IMR-90 (cell line): ENCODE measurements around the gene DUSP22. TPM values are rescaled to one million over a fixed set of nuclear protein-coding genes. Genes with fewer than 3 reads are reported as not detected.
A peak's percentile ranks its signal among the peaks of the same experiment; 100 is the strongest.

Source experiments
- ATAC-seq: fragments of 200-7000 bp; cut with Tn5 transposase; 2 replicates; pipeline ENCODE4 v1.9.1; 2020; ENCODE audit warnings: low read depth, mild to moderate bottlenecking, moderate library complexity
- BruUV-seq: library from RNA; stranded (reverse); fragments of 400-500 nt; replicated peaks from 2 replicates; lab custom pipeline; 2021; lab: Mats Ljungman, UMichigan
- CTCF ChIA-PET: fragments of 300-600 bp; formaldehyde crosslinking; extraction: SDS; loops from one replicate; lab custom pipeline; 2021; ENCODE audit warnings: antibody characterized with exemption; lab: Yijun Ruan, JAX
- POLR2A ChIA-PET: fragments of 300-600 bp; sonication (Branson Sonifier 250); formaldehyde crosslinking; loops from one replicate; lab custom pipeline; 2022; ENCODE audit warnings: antibody characterized with exemption; ENCODE audit not compliant: unreplicated experiment; lab: Charles Lee
- DNase-seq: peaks from one replicate; pipeline ENCODE4 v3.0.0; 2013
- H2AFZ ChIP-seq: replicated peaks from 2 replicates; pipeline ENCODE3; 2013; ENCODE audit warnings: low read length, mild to moderate bottlenecking; ENCODE audit not compliant: poor library complexity
- H2AK5ac ChIP-seq: 2 replicates; pipeline ENCODE4 v1.6.1; 2013; ENCODE audit warnings: low read depth, low read length, inconsistent platforms
- H2AK9ac ChIP-seq: replicated peaks from 2 replicates; pipeline ENCODE3; 2013; ENCODE audit warnings: mild to moderate bottlenecking, low read depth, low read length, moderate library complexity; ENCODE audit not compliant: poor library complexity
- H2BK120ac ChIP-seq: 2 replicates; pipeline ENCODE4 v1.6.1; 2013; ENCODE audit warnings: low read depth, low read length, inconsistent platforms
- H2BK15ac ChIP-seq: 3 replicates; pipeline ENCODE4 v1.6.1; 2013; ENCODE audit warnings: low read depth, low read length, inconsistent platforms
- H2BK20ac ChIP-seq: 2 replicates; pipeline ENCODE4 v1.6.1; 2013; ENCODE audit warnings: low read depth, mild to moderate bottlenecking, inconsistent platforms, low read length, moderate library complexity
- H2BK5ac ChIP-seq: 2 replicates; pipeline ENCODE4 v1.6.1; 2013; ENCODE audit warnings: mild to moderate bottlenecking, low read depth, low read length, inconsistent platforms; ENCODE audit not compliant: poor library complexity, severe bottlenecking
- H3K14ac ChIP-seq: replicated peaks from 2 replicates; pipeline ENCODE4 v1.6.1; 2013; ENCODE audit warnings: low read depth, low read length, inconsistent platforms
- H3K18ac ChIP-seq: 2 replicates; pipeline ENCODE4 v1.6.1; 2013; ENCODE audit warnings: low read depth, low read length, control low read depth
- H3K23ac ChIP-seq: 2 replicates; pipeline ENCODE4 v1.6.1; 2013; ENCODE audit warnings: low read depth, low read length, inconsistent platforms
- H3K27ac ChIP-seq: 2 replicates; pipeline ENCODE4 v1.5.1; 2013; ENCODE audit warnings: mild to moderate bottlenecking, control low read depth, low read length; ENCODE audit not compliant: insufficient read depth
- H3K27me3 ChIP-seq: 2 replicates; pipeline ENCODE4 v1.6.1; 2013; ENCODE audit warnings: low read length; ENCODE audit not compliant: control insufficient read depth, insufficient read depth
- H3K36me3 ChIP-seq: 2 replicates; pipeline ENCODE4 v1.6.1; 2013; ENCODE audit warnings: low read length, mixed read lengths; ENCODE audit not compliant: control insufficient read depth, insufficient read depth
- H3K4ac ChIP-seq: 2 replicates; pipeline ENCODE4 v1.6.1; 2013; ENCODE audit warnings: low read depth, low read length, inconsistent platforms
- H3K4me1 ChIP-seq: 2 replicates; pipeline ENCODE4 v1.6.1; 2013; ENCODE audit warnings: low read length, mixed read lengths; ENCODE audit not compliant: control insufficient read depth, insufficient read depth
- H3K4me2 ChIP-seq: 2 replicates; pipeline ENCODE4 v1.6.1; 2013; ENCODE audit warnings: low read depth, mild to moderate bottlenecking, control low read depth, low read length, moderate library complexity
- H3K4me3 ChIP-seq: 2 replicates; pipeline ENCODE4 v1.5.1; 2013; ENCODE audit warnings: low read depth, mild to moderate bottlenecking, control low read depth, low read length, moderate library complexity; ENCODE audit not compliant: insufficient read depth
- H3K56ac ChIP-seq: 2 replicates; pipeline ENCODE4 v1.6.1; 2013; ENCODE audit warnings: low read length, inconsistent platforms; ENCODE audit not compliant: insufficient read depth; ENCODE audit errors: extremely low read depth
- H3K79me1 ChIP-seq, 2 experiments: 2 replicates each; pipeline ENCODE4 v1.6.1; 2013; ENCODE audit warnings: low read length in 2 of 2, inconsistent platforms in 1 of 2, low read depth in 1 of 2
- H3K9ac ChIP-seq: 2 replicates; pipeline ENCODE4 v1.6.1; 2013; ENCODE audit warnings: low read depth, low read length, control low read depth
- H3K9me1 ChIP-seq: 2 replicates; pipeline ENCODE4 v1.6.1; 2013; ENCODE audit warnings: low read length, inconsistent platforms; ENCODE audit not compliant: insufficient read depth
- H3K9me3 ChIP-seq: 2 replicates; pipeline ENCODE4 v1.6.1; 2013; ENCODE audit warnings: low read length; ENCODE audit not compliant: control insufficient read depth, insufficient read depth
- H4K20me1 ChIP-seq: 2 replicates; pipeline ENCODE4 v1.6.1; 2013; ENCODE audit warnings: low read length, inconsistent platforms; ENCODE audit not compliant: insufficient read depth
- H4K5ac ChIP-seq: 2 replicates; pipeline ENCODE4 v1.6.1; 2013; ENCODE audit warnings: mild to moderate bottlenecking, low read depth, low read length, control low read depth
- H4K8ac ChIP-seq, 2 experiments: 2 replicates each; pipeline ENCODE4 v1.6.1; 2013; ENCODE audit warnings: low read depth in 2 of 2, low read length in 2 of 2, control low read depth in 1 of 2, inconsistent platforms in 1 of 2
- H4K91ac ChIP-seq: 2 replicates; pipeline ENCODE4 v1.6.1; 2013; ENCODE audit warnings: low read depth, low read length, inconsistent platforms; ENCODE audit not compliant: insufficient read depth
- CHD1 ChIP-seq: IDR thresholded peaks from 2 replicates; pipeline ENCODE4 v1.6.1; 2012; ENCODE audit warnings: low read depth, low read length, improper control_type of control experiment
- CTCF ChIP-seq: conservative IDR thresholded peaks from 2 replicates; pipeline ENCODE4 v1.5.1; 2012; ENCODE audit warnings: mild to moderate bottlenecking, low read depth, low read length, improper control_type of control experiment
- ELK1 ChIP-seq: fragments of 150-350 bp; IDR thresholded peaks from 2 replicates; pipeline ENCODE4 v1.6.1; 2016; ENCODE audit warnings: low read depth, mild to moderate bottlenecking, low read length, moderate library complexity, borderline replicate concordance
- MAFK ChIP-seq: IDR thresholded peaks from 2 replicates; pipeline ENCODE4 v1.6.1; 2012; ENCODE audit warnings: low read depth, low read length, improper control_type of control experiment
- MAZ ChIP-seq: IDR thresholded peaks from 2 replicates; pipeline ENCODE4 v1.6.1; 2012; ENCODE audit warnings: low read depth, mild to moderate bottlenecking, low read length, improper control_type of control experiment, moderate library complexity, borderline replicate concordance
- MXI1 ChIP-seq: IDR thresholded peaks from 2 replicates; pipeline ENCODE4 v1.6.1; 2012; ENCODE audit warnings: low read depth, mild to moderate bottlenecking, low read length, moderate library complexity, borderline replicate concordance
- NFE2L2 ChIP-seq: fragments of 150-350 bp; IDR thresholded peaks from 2 replicates; pipeline ENCODE4 v1.6.1; 2016; ENCODE audit warnings: low read depth, mild to moderate bottlenecking, low read length
- POLR2A ChIP-seq: IDR thresholded peaks from 2 replicates; pipeline ENCODE4 v1.6.1; 2012; ENCODE audit warnings: mild to moderate bottlenecking, low read depth, low read length
- RAD21 ChIP-seq: IDR thresholded peaks from 2 replicates; pipeline ENCODE4 v1.6.1; 2012; ENCODE audit warnings: low read length, improper control_type of control experiment
- RCOR1 ChIP-seq: IDR thresholded peaks from 2 replicates; pipeline ENCODE4 v1.6.1; 2012; ENCODE audit warnings: mild to moderate bottlenecking, low read length, improper control_type of control experiment; ENCODE audit not compliant: insufficient replicate concordance
- RFX5 ChIP-seq: IDR thresholded peaks from 2 replicates; pipeline ENCODE4 v1.8.0; 2012; ENCODE audit warnings: low read depth, mild to moderate bottlenecking, low read length, moderate library complexity
- SMC3 ChIP-seq: fragments of 150-350 bp; IDR thresholded peaks from 2 replicates; pipeline ENCODE4 v1.6.1; 2016; ENCODE audit warnings: low read depth, mild to moderate bottlenecking, antibody characterized with exemption, low read length, moderate library complexity
- USF2 ChIP-seq: fragments of 150-350 bp; IDR thresholded peaks from 2 replicates; pipeline ENCODE4 v1.6.1; 2017; ENCODE audit warnings: mild to moderate bottlenecking, antibody characterized with exemption, low read length, low read depth
- WGBS, 2 experiments: methylation state at CpG; one replicate each; pipeline versions ENCODE4 v1.1.5 to v1.1.7; 2013; ENCODE audit warnings: missing lambda C conversion rate in 2 of 2; ENCODE audit not compliant: insufficient read length in 1 of 2; ENCODE audit errors: extremely low coverage in 2 of 2; 5-methylcytosine and 5-hydroxymethylcytosine counted together
- dilution Hi-C: fragments of 300-500 bp; cut with HindIII; formaldehyde crosslinking; loops from one replicate; pipeline ENCODE4 v1.14.3; 2018; ENCODE audit warnings: low sequenced_read_pairs; ENCODE audit not compliant: unreplicated experiment
- in situ Hi-C: fragments of 300-500 bp; cut with MboI; formaldehyde crosslinking; loops from 3 replicates; pipeline ENCODE4 v1.14.3; 2019; ENCODE audit warnings: low sequenced_read_pairs, inconsistent platforms, mixed read lengths
- intact Hi-C: fragments of 100-400 bp; cut with micrococcal nuclease; formaldehyde crosslinking; loops from 2 replicates; pipeline ENCODE4 v1.10.0; 2022
- polyA plus RNA-seq, 3 experiments: library from polyadenylated mRNA; depleted of rRNA; stranded (reverse); fragments of >200 nt; gene quantifications; 2 replicates each; pipeline ENCODE4 v1.2.3, GENCODE V29; 2012; ENCODE audit warnings: low replicate concordance in 1 of 3
- total RNA-seq: library from RNA; depleted of rRNA; stranded (reverse); fragments of >200 nt; gene quantifications from 2 replicates; pipeline ENCODE4 v1.2.3, GENCODE V29; 2012

The DUSP22 gene
- total and polyA plus RNA-seq, 2 of the 4 experiments (the other 2 are of a cell fraction) = 7.1 to 8.2 TPM

GRCh38 chr6:346386-347030, 54.2 kb downstream of the DUSP22 start:
- POLR2A ChIA-PET = no interaction called here
- Histone ChIP-seq H4K5ac (no peak overlapping the region), H4K91ac (no peak overlapping the region), H3K56ac (no peak overlapping the region), H2BK15ac (no peak overlapping the region), H3K27ac (no peak overlapping the region), H3K4ac (no peak overlapping the region), H3K36me3 (no peaks in the 10 kb centered on the region; the same call in 1 of the 2 replicates), H3K4me3 (no peak overlapping the region), H3K9me3 (peaks cover 3% of the 10 kb centered on the region; the same call in 1 of the 2 replicates), H2AFZ (no peak overlapping the region), H3K23ac (no peak overlapping the region), H3K27me3 (no peaks in the 10 kb centered on the region), H3K9me1 (no peaks in the 10 kb centered on the region; the same call in 1 of the 2 replicates), H2BK120ac (no peak overlapping the region), H3K4me1 (no peaks in the 10 kb centered on the region), H2BK20ac (no peak overlapping the region), H4K8ac (no peak overlapping the region), H3K9ac (no peak overlapping the region), H2BK5ac (no peak overlapping the region), H2AK5ac (no peak overlapping the region), H4K20me1 (no peaks in the 10 kb centered on the region; the same call in 1 of the 2 replicates), H2AK9ac (no peak overlapping the region), H3K79me1 (no peaks in the 10 kb centered on the region), H3K4me2 (no peak overlapping the region), H3K14ac (no peak overlapping the region), H3K18ac (no peak overlapping the region)
- CTCF ChIA-PET = no interaction called here
- intact Hi-C loops (no loop called here), in situ Hi-C loops (no loop called here), dilution Hi-C loops (no loop called here)
- ATAC-seq (no peak), DNase-seq (peak; percentile 48)
- 65% methylated on average over 5 of the region's 10 CpGs; no CpG with 5 or more reads in 1 of the 2 experiments for WGBS, 2 experiments
- no TSS peak for BruUV-seq
- TF ChIP-seq POLR2A (no peak), RFX5 (no peak), MXI1 (no peak), MAZ (no peak), ELK1 (no peak), USF2 (no peak), MAFK (no peak), RAD21 (no peak), SMC3 (no peak), NFE2L2 (no peak), CHD1 (no peak), RCOR1 (no peak), CTCF (no peak)
